Erythroblast (primary cell): ENCODE measurements around the gene ZNF407.

Experiments
- DNase-seq, 2 experiments: peaks; one replicate each; lab custom pipeline; 2025; lab: John Stamatoyannopoulos, UW
- GATA1 ChIP-seq: IDR thresholded peaks from 2 replicates; pipeline ENCODE4 v1.6.1; 2011; ENCODE audit warnings: low read depth, mild to moderate bottlenecking, control low read depth, low read length, moderate library complexity
- POLR2A ChIP-seq: IDR thresholded peaks from 2 replicates; pipeline ENCODE4 v1.6.1; 2011; ENCODE audit warnings: mild to moderate bottlenecking, low read length

ZNF407 gene

GRCh38 chr18:74626049-74626874, 28.6 kb downstream of the ZNF407 start:
- TF ChIP-seq POLR2A: no peak
- no peak for TF ChIP-seq GATA1
- no peak for DNase-seq

- DNase-seq: no peak
- TF ChIP-seq GATA1: no peak
- TF ChIP-seq POLR2A: no peak
These were observed 33.1 kb downstream of the ZNF407 start for GRCh38 chr18:74630804-74631203.

GRCh38 chr18:74631212-74631611, 33.5 kb downstream of the ZNF407 start:
- DNase-seq: no peak
- no peak for TF ChIP-seq GATA1
- TF ChIP-seq POLR2A: no peak

GRCh38 chr18:74631623-74632350, 34.1 kb downstream of the ZNF407 start:
- DNase-seq: no peak
- TF ChIP-seq GATA1 (no peak), POLR2A (no peak)

- no peak for TF ChIP-seq POLR2A
- no peak for TF ChIP-seq GATA1
- no peak for DNase-seq
These were observed 34.6 kb downstream of the ZNF407 start for GRCh38 chr18:74632351-74632679.

- TF ChIP-seq POLR2A: no peak
- no peak for TF ChIP-seq GATA1
- no peak for DNase-seq
These were observed 35.2 kb downstream of the ZNF407 start for GRCh38 chr18:74632856-74633255.

- peak in 1 of 2 experiments; percentile 35 for DNase-seq
- no peak for TF ChIP-seq GATA1
- TF ChIP-seq POLR2A: no peak
These were observed 36.1 kb downstream of the ZNF407 start for GRCh38 chr18:74633652-74634352.

GRCh38 chr18:74635224-74635975, 37.7 kb downstream of the ZNF407 start:
- TF ChIP-seq GATA1: no peak
- no peak for TF ChIP-seq POLR2A
- no peak for DNase-seq

- no peak for DNase-seq
- TF ChIP-seq POLR2A (no peak), GATA1 (no peak)
These were observed 39.4 kb downstream of the ZNF407 start for GRCh38 chr18:74637070-74637469.

- no peak for DNase-seq
These were observed 40.5 kb downstream of the ZNF407 start for GRCh38 chr18:74638210-74638609.

GRCh38 chr18:74644713-74645112, 47.0 kb downstream of the ZNF407 start:
- TF ChIP-seq POLR2A: no peak
- no peak for TF ChIP-seq GATA1
- DNase-seq: no peak

More at GRCh38 chr18:74638210-74638609, 40.5 kb downstream of the ZNF407 start:
- TF ChIP-seq POLR2A (no peak), GATA1 (no peak)

GRCh38 chr18:74645679-74646078, 48.0 kb downstream of the ZNF407 start:
- no peak for DNase-seq
- no peak for TF ChIP-seq POLR2A
- TF ChIP-seq GATA1: no peak

- TF ChIP-seq POLR2A (no peak), GATA1 (no peak)
- no peak for DNase-seq
These were observed 53.9 kb downstream of the ZNF407 start for GRCh38 chr18:74651327-74652128.
